Gastroesophageal sphincter (tissue), 3 donors: ENCODE data around the gene FYB2.

ENCODE experiments used
- CTCF ChIP-seq, 4 experiments: fragments of 200-600 bp in 2 of 4; fragments of 450-650 bp in 2 of 4; sonication (generic) in 1 of 4; IDR thresholded peaks; one replicate each; pipeline ENCODE4 v1.5.1; 2017 to 2019; ENCODE audit warnings: antibody characterized with exemption in 4 of 4, mild to moderate bottlenecking in 2 of 4, moderate library complexity in 2 of 4
- POLR2A ChIP-seq, 2 donors: fragments of 450-650 bp; IDR thresholded peaks; one replicate each; pipeline ENCODE4 v1.6.1; 2017; ENCODE audit warnings: antibody characterized with exemption in 2 of 2, mild to moderate bottlenecking in 2 of 2, moderate library complexity in 1 of 2
- POLR2AphosphoS5 ChIP-seq: sonication (generic); formaldehyde crosslinking; IDR thresholded peaks from one replicate; pipeline ENCODE4 v1.6.1; 2017; ENCODE audit warnings: antibody characterized with exemption

- TF ChIP-seq POLR2A (IDR thresholded peaks at IDR 0.05) = no peak
- no peak for TF ChIP-seq CTCF (IDR thresholded peaks at IDR 0.05)
- TF ChIP-seq POLR2AphosphoS5 = no peak
Measured at GRCh38 chr1:56780826-56781225, 38.4 kb downstream of the FYB2 start.
